ENCODE data around the gene PRR15L. TPM values are rescaled to one million over a fixed set of nuclear protein-coding genes. Genes with fewer than 3 reads are reported as not detected.

Gene PRR15L
- total RNA-seq, 2 donors from 2014 or later = 0.57 to 0.60 TPM

GRCh38 chr17:48001197-48001596, 43.5 kb upstream of the PRR15L start:
- H3K27ac ChIP-seq (ENCODE audit: low read depth, low read length) = peak overlapping the region; percentile 96
- no peak overlapping the region for H3K4me3 ChIP-seq (ENCODE audit: low read length)
- Mint-ChIP-seq H3K4me3 (no peak overlapping the region), H3K4me1 (peaks cover 41% of the 10 kb centered on the region), H3K36me3 (ENCODE audit: low read depth) (no peaks in the 10 kb centered on the region), H3K27me3 (ENCODE audit: insufficient read depth) (no peaks in the 10 kb centered on the region), H3K9me3 (no peaks in the 10 kb centered on the region), H3K27ac (no peak overlapping the region)
- H3K36me3 ChIP-seq (ENCODE audit: control insufficient read depth, insufficient read depth, low read length) = no peaks in the 10 kb centered on the region
- H3K9me3 ChIP-seq (ENCODE audit: control insufficient read depth, low read length) = no peaks in the 10 kb centered on the region
- no peak overlapping the region for H3K9ac ChIP-seq (ENCODE audit: extremely low read depth, low read length, poor library complexity, severe bottlenecking)
- H3K27me3 ChIP-seq (ENCODE audit: control insufficient read depth, insufficient read depth, low read length, poor library complexity, severe bottlenecking) = no peaks in the 10 kb centered on the region
- 86 to 95% methylated on average over 1 of the region's 1 CpG for WGBS, 2 experiments (ENCODE audit: insufficient coverage in 1 of 2, insufficient read length in 1 of 2)
- no peak for DNase-seq
- H3K4me1 ChIP-seq (ENCODE audit: control insufficient read depth, insufficient read depth, low read length) = peaks cover 12% of the 10 kb centered on the region
- TF ChIP-seq, protein P1, sequence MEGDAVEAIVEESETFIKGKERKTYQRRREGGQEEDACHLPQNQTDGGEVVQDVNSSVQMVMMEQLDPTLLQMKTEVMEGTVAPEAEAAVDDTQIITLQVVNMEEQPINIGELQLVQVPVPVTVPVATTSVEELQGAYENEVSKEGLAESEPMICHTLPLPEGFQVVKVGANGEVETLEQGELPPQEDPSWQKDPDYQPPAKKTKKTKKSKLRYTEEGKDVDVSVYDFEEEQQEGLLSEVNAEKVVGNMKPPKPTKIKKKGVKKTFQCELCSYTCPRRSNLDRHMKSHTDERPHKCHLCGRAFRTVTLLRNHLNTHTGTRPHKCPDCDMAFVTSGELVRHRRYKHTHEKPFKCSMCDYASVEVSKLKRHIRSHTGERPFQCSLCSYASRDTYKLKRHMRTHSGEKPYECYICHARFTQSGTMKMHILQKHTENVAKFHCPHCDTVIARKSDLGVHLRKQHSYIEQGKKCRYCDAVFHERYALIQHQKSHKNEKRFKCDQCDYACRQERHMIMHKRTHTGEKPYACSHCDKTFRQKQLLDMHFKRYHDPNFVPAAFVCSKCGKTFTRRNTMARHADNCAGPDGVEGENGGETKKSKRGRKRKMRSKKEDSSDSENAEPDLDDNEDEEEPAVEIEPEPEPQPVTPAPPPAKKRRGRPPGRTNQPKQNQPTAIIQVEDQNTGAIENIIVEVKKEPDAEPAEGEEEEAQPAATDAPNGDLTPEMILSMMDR (conservative IDR thresholded peaks at IDR 0.05) = no peak

DNA sequence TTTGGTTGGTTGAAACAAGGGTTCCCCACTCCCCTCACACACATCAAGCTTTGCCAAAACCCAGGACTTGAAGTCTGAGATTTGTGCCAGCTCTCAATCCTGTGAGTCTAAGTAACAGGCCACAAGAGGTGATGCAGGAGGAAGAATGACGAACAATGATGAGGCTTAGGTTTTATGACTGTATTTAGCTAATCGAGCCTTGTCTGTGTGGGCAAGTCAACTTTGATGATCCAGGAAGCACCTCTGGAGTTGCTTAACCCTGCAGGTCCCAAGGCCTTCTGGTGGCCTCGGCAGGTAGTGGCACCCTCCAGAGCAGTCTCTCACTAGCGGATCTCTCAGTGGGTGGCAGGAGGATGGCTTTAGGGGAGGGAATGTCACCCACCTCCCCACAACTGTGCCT, 41.9 kb upstream of the PRR15L start:
- DNase-seq = peak; percentile 79
- WGBS, 2 experiments (ENCODE audit: insufficient coverage in 1 of 2, insufficient read length in 1 of 2) = 74 to 75% methylated on average over 3 to 4 of the region's 4 CpGs

GRCh38 chr17:47998044-47998443, 40.4 kb upstream of the PRR15L start:
- Histone ChIP-seq H3K4me3 (ENCODE audit: low read length) (no peak overlapping the region), H3K9ac (ENCODE audit: extremely low read depth, low read length, poor library complexity, severe bottlenecking) (no peak overlapping the region), H3K36me3 (ENCODE audit: control insufficient read depth, insufficient read depth, low read length) (no peaks in the 10 kb centered on the region), H3K27me3 (ENCODE audit: control insufficient read depth, insufficient read depth, low read length, poor library complexity, severe bottlenecking) (no peaks in the 10 kb centered on the region), H3K27ac (ENCODE audit: low read depth, low read length) (no peak overlapping the region), H3K4me1 (ENCODE audit: control insufficient read depth, insufficient read depth, low read length) (peaks cover 21% of the 10 kb centered on the region), H3K9me3 (ENCODE audit: control insufficient read depth, low read length) (no peaks in the 10 kb centered on the region)
- Mint-ChIP-seq H3K27me3 (ENCODE audit: insufficient read depth) (no peaks in the 10 kb centered on the region), H3K4me3 (no peak overlapping the region), H3K9me3 (no peaks in the 10 kb centered on the region), H3K4me1 (peaks cover 41% of the 10 kb centered on the region), H3K27ac (no peak overlapping the region), H3K36me3 (ENCODE audit: low read depth) (no peaks in the 10 kb centered on the region)
- 97 to 100% methylated on average over 1 to 7 of the region's 7 CpGs for WGBS, 2 experiments (ENCODE audit: insufficient coverage in 1 of 2, insufficient read length in 1 of 2)
- TF ChIP-seq, protein P1 (conservative IDR thresholded peaks at IDR 0.05) = no peak
- DNase-seq = no peak

More for the DNA sequence above, 41.9 kb upstream of the PRR15L start:
- Histone ChIP-seq H3K36me3 (ENCODE audit: control insufficient read depth, insufficient read depth, low read length) (no peaks in the 10 kb centered on the region), H3K27ac (ENCODE audit: low read depth, low read length) (no peak overlapping the region), H3K4me1 (ENCODE audit: control insufficient read depth, insufficient read depth, low read length) (peaks cover 26% of the 10 kb centered on the region), H3K27me3 (ENCODE audit: control insufficient read depth, insufficient read depth, low read length, poor library complexity, severe bottlenecking) (no peaks in the 10 kb centered on the region), H3K9me3 (ENCODE audit: control insufficient read depth, low read length) (no peaks in the 10 kb centered on the region), H3K9ac (ENCODE audit: extremely low read depth, low read length, poor library complexity, severe bottlenecking) (no peak overlapping the region), H3K4me3 (ENCODE audit: low read length) (no peak overlapping the region)
- Mint-ChIP-seq H3K36me3 (ENCODE audit: low read depth) (no peaks in the 10 kb centered on the region), H3K9me3 (no peaks in the 10 kb centered on the region), H3K4me1 (peaks cover 49% of the 10 kb centered on the region), H3K27me3 (ENCODE audit: insufficient read depth) (no peaks in the 10 kb centered on the region), H3K4me3 (no peak overlapping the region), H3K27ac (no peak overlapping the region)
- TF ChIP-seq, protein P1 (conservative IDR thresholded peaks at IDR 0.05) = peak; percentile 56

Measured in endodermal cell (in vitro differentiated cells).